ENCODE data around the gene ANKRD36C.
"Not testable (repeated sequence)": the region's sequence is repeated elsewhere in the genome, so short reads cannot be mapped to it uniquely, and the experiment has no call there.

The ANKRD36C gene

GRCh38 chr2:96008051-96008450 is 16.4 kb upstream of the ANKRD36C start:
- DNase-seq (ENCODE audit: low read depth in 2 of 2) = not testable (repeated sequence)

GRCh38 chr2:96006248-96006647 is 14.6 kb upstream of the ANKRD36C start:
- DNase-seq (ENCODE audit: low read depth in 2 of 2) = not testable (repeated sequence)

GRCh38 chr2:95992520-95993272 is 1.1 kb upstream of the ANKRD36C start:
- peak in 1 of 2 donors; percentile 38 for DNase-seq (ENCODE audit: low read depth in 2 of 2)

GRCh38 chr2:95992102-95992501 is 478 bp upstream of the ANKRD36C start:
- DNase-seq (ENCODE audit: low read depth in 2 of 2) = not testable (repeated sequence)

- DNase-seq (ENCODE audit: low read depth in 2 of 2) = not testable (repeated sequence)
Measured at GRCh38 chr2:95990884-95991283, 740 bp downstream of the ANKRD36C start.

- DNase-seq (ENCODE audit: low read depth in 2 of 2) = not testable (repeated sequence)
Measured at GRCh38 chr2:95951662-95952061, 40.0 kb downstream of the ANKRD36C start.

GRCh38 chr2:95948039-95948438 is 43.6 kb downstream of the ANKRD36C start:
- DNase-seq (ENCODE audit: low read depth in 2 of 2) = not testable (repeated sequence)

GRCh38 chr2:95939947-95940346 is 51.7 kb downstream of the ANKRD36C start:
- not testable (repeated sequence) for DNase-seq (ENCODE audit: low read depth in 2 of 2)

- DNase-seq (ENCODE audit: low read depth in 2 of 2) = not testable (repeated sequence)
Measured at GRCh38 chr2:95930740-95931139, 60.9 kb downstream of the ANKRD36C start.

GRCh38 chr2:95917007-95917406 is 74.6 kb downstream of the ANKRD36C start:
- not testable (repeated sequence) for DNase-seq (ENCODE audit: low read depth in 2 of 2)

GRCh38 chr2:95915131-95915530 is 76.5 kb downstream of the ANKRD36C start:
- not testable (repeated sequence) for DNase-seq (ENCODE audit: low read depth in 2 of 2)

GRCh38 chr2:95911431-95911830 is 80.2 kb downstream of the ANKRD36C start:
- not testable (repeated sequence) for DNase-seq (ENCODE audit: low read depth in 2 of 2)

- DNase-seq (ENCODE audit: low read depth in 2 of 2) = not testable (repeated sequence)
Measured at GRCh38 chr2:95894443-95894842, 97.2 kb downstream of the ANKRD36C start.

GRCh38 chr2:95867929-95868328 is 123.7 kb downstream of the ANKRD36C start:
- not testable (repeated sequence) for DNase-seq (ENCODE audit: low read depth in 2 of 2)

- DNase-seq (ENCODE audit: low read depth in 2 of 2) = not testable (repeated sequence)
Measured at GRCh38 chr2:95867047-95867677, 124.5 kb downstream of the ANKRD36C start.

- not testable (repeated sequence) for DNase-seq (ENCODE audit: low read depth in 2 of 2)
Measured at GRCh38 chr2:95862121-95862520, 129.5 kb downstream of the ANKRD36C start.

GRCh38 chr2:95836151-95836550 is 155.5 kb downstream of the ANKRD36C start:
- DNase-seq (ENCODE audit: low read depth in 2 of 2) = no peak

GRCh38 chr2:95834077-95835013 is 157.3 kb downstream of the ANKRD36C start:
- DNase-seq (ENCODE audit: low read depth in 2 of 2) = not testable (repeated sequence)

GRCh38 chr2:95824218-95824617 is 167.4 kb downstream of the ANKRD36C start:
- DNase-seq (ENCODE audit: low read depth in 2 of 2) = not testable (repeated sequence)

GRCh38 chr2:95817521-95817920 is 174.1 kb downstream of the ANKRD36C start:
- not testable (repeated sequence) for DNase-seq (ENCODE audit: low read depth in 2 of 2)

- not testable (repeated sequence) for DNase-seq (ENCODE audit: low read depth in 2 of 2)
Measured at GRCh38 chr2:95813311-95813710, 178.3 kb downstream of the ANKRD36C start.

GRCh38 chr2:95799892-95800291 is 191.7 kb downstream of the ANKRD36C start:
- DNase-seq (ENCODE audit: low read depth in 2 of 2) = no peak
